Posterior vena cava (tissue), 2 donors: ENCODE data around the gene PRKCZ. TPM values are rescaled to one million over a fixed set of nuclear protein-coding genes. Genes with fewer than 3 reads are reported as not detected.

Experiments
- DNase-seq: peaks from one replicate; pipeline ENCODE4 v3.0.0-alpha.2; 2020; ENCODE audit warnings: low spot score
- intact Hi-C, 2 donors: fragments of 100-400 bp; cut with DNase I; formaldehyde crosslinking; loops; one replicate each; pipeline versions ENCODE4 v1.14.1 to v1.14.2; 2022 to 2023
- total RNA-seq, 2 donors: library from RNA; stranded (reverse); fragmentation: NEBNext Ultra II Directional; extraction: Animal tissue kit (Norgen Biotek cat#: 25700); gene quantifications; one replicate each; pipeline ENCODE4 v1.2.1, GENCODE V29; 2021
- donor health status: DM: yes; HTN: yes; CAD: no.
- donor health status: DM: yes; HTN: yes; CAD: no.

Gene PRKCZ
- total RNA-seq, 2 donors from 2014 or later, result 3.0 to 3.6 TPM

- no peak for DNase-seq
- intact Hi-C loops, result no loop called here
Measured at GRCh38 chr1:2203671-2204414, 153.6 kb downstream of the PRKCZ start.

DNA sequence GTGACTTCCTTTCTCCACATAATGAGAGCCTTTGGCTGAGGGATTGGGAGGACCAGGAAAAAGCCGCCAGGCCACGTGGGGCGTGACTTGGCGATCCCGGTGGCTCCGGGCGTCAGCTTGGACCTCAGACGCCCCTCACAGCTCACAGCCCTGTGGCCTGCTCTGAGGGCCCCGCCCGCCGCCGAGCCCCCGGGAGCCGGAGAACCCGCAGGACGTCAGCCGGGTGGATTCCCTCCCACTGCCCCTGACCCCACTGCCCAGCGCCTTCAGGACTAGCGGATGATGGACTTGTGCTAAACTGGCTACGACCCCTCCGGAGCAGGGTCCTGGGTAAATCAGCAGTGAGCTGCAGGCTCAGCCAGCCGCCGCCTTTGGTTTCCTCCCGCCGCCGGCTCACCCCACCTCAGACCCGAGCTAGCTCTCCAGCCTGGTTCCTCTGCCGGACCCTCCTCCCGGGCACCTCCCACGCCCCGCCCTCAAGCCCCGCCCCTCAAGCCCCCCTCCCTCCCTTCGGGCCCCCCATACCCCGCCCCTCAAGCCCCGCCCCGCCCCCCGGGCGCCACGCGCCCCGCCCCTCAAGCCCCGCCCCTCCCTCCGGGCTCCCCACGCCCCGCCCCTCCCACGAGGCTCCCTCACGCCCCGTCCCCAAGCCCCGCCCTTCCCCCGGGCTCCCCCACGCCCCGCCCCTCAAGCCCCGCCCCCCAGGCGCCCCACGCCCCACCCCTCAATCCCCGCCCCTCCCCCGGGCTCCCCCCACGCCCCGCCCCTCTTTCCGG is 154.4 kb downstream of the PRKCZ start:
- DNase-seq, result peak; percentile 96
- intact Hi-C loops, result loop anchor here in 1 of 2 donors (5.0 kb wide), 1 partner anchor 113 kb away; no protein-coding TSS in a partner anchor

DNA sequence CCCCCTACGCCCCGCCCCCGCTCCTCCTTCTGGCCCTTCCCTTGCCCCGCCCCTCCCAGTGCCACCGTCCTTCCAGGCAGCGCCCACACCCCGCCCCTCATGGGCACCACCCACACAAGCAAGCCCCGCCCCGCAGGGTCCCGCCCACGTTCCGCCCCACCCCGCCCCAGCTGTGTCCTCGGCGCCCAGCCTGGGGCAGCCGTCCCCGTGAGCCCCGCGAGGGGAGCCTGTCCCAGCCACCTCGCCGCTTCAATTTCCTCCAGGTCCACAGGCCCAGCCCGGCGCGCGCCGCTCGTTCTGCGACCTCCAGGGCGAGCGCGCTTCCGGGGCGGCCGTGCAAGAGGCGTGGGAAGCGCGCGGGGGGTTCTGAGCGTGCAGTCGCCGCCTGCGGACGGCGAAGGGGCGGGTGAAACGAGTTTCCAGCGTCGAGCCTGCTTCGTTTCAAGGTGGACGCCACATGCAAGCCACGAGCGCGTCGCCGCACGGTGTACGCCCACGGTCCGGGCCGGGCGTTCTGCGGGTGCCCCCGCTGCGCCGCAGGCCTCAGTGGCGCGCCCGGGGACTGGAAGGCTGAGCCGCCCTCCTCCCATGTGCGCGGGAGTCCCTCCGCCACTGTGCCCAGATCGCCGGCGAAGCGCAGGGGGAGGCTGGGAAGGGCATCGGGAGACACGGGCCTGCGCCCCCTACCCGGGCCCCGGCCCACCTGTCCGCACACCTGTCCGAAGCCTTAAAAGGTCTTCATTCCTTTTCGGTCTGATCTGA is 155.2 kb downstream of the PRKCZ start:
- intact Hi-C loops, result loop anchor here in 1 of 2 donors (5.0 kb wide), 1 partner anchor 112 kb away; no protein-coding TSS in a partner anchor

GRCh38 chr1:2206813-2207487 is 156.7 kb downstream of the PRKCZ start:
- peak; percentile 84 for DNase-seq
- intact Hi-C loops, result loop anchor here (1.0 to 5.0 kb wide), 2 partner anchors 21 to 110 kb away; no protein-coding TSS in a partner anchor

More for the DNA sequence above, 155.2 kb downstream of the PRKCZ start:
- DNase-seq, result peak; percentile 99

- peak; percentile 94 for DNase-seq
- intact Hi-C loops, result loop anchor here in 1 of 2 donors (5.0 kb wide), 1 partner anchor 109 kb away; no protein-coding TSS in a partner anchor
Measured at GRCh38 chr1:2208309-2209239, 158.4 kb downstream of the PRKCZ start.

GRCh38 chr1:2209400-2210083 is 159.3 kb downstream of the PRKCZ start:
- peak; percentile 80 for DNase-seq
- intact Hi-C loops, result loop anchor here in 1 of 2 donors (5.0 kb wide), 1 partner anchor 108 kb away; no protein-coding TSS in a partner anchor

- intact Hi-C loops, result no loop called here
- peak; percentile 75 for DNase-seq
Measured at GRCh38 chr1:2210084-2210653, 160.0 kb downstream of the PRKCZ start.

GRCh38 chr1:2210786-2211185 is 160.6 kb downstream of the PRKCZ start:
- peak; percentile 76 for DNase-seq
- intact Hi-C loops, result no loop called here

DNA sequence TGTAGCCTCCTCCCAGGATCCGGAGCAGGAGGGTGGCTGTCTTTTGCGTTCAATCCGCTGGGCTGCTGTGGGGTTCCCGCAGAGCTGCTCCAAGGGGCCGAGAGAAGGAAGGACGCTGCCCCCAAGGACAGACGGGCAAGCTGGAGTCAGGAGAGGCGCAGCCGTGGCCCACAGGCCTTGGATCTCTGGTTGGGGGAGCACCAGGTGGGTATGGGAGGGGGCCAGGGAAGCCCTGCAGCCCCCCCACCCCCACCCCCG is 162.0 kb downstream of the PRKCZ start:
- DNase-seq, result no peak
- intact Hi-C loops, result no loop called here

DNA sequence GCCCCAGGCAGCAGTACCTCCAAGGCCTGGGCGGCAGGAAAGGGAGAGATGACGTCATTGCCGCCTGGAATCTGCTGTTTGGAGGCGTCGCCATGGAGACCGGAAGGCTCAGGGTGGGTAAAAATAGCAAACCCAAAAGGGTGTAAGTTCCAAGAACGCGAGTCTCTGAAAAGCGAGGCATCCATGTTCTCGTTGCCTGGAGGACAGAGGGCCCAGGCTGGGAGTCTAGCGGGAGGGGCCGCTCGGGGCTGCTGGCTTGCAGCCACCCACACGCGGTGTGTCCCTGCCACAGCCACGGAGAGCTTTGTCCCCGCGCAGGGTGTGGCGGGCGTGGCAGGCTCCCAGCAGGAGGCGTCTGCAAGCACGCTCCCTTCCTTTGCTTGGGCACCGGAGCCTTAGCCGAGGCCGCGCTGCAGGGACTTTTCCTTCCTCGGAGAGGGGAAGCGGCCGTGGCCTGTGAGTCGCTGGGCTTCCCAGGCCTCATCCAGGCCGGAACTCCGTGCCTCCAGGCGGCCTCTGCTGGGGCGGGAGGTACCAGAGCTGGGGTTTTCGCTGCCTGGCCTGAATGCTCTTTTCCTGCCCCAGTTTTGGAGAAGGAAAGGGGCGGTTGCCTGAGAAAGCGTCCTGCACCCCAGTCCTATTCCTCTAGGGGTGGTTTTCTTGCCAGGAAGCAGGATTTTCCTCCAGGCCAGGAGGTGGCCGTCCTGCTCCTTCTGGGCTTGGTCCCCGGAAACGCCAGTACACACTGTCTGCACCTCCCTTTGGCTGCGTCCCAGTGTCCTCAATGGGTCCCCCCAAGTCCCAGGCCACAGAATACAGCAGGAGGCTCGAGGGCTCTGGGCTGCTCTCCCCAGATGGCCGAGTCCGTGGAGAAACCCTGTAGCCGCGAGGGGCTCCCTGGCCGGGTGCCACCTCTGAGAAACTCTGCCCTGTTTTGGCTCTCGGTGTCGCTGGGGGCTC is 162.6 kb downstream of the PRKCZ start:
- intact Hi-C loops, result no loop called here
- peak; percentile 97 for DNase-seq

DNA sequence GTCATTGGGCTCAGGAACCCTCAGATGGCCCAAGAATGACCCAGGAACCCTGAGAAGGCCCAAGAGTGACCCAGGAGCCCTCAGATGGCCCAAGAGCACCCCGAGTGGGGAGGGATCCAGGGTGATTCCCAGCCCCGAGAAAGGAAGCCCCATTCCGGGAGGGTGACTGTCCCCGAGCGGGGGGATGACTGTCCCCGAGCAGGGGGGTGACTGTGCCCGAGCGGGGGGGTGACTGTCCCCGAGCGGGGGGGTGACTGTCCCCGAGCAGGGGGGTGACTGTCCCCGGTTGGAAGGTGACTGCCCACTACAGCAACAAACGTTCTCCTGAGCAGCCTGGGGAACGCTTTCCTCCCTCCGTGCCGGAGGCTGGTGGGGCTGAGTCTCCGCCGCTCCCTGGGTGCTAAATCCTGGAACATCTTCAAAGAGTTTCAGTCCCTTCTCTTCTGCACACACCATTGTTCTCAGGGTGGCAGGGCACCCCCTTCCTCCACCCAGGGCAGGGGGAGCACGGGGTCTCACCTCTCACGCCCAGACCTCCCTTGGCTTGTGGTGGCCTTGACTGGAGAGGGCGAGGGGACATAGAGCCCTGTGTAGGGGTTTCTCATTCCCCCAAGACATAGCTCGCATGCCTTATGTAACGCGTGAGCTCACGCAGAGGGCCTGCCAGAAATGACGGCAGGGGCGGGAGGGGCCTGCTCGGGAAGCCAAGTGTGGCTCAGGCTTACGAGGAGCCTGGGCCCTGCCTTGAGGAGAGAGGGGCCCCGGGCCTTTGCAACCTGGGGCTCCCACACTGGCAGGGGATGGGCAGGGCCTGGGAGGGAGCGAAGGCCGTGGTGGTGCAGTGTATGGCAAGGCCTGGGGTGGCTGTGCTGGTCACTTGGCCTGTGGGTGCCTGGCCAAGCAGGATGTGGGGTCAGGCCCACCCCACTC is 163.6 kb downstream of the PRKCZ start:
- intact Hi-C loops, result no loop called here
- DNase-seq, result peak; percentile 96

GRCh38 chr1:2214541-2215241 is 164.5 kb downstream of the PRKCZ start:
- intact Hi-C loops, result no loop called here
- peak; percentile 87 for DNase-seq

DNA sequence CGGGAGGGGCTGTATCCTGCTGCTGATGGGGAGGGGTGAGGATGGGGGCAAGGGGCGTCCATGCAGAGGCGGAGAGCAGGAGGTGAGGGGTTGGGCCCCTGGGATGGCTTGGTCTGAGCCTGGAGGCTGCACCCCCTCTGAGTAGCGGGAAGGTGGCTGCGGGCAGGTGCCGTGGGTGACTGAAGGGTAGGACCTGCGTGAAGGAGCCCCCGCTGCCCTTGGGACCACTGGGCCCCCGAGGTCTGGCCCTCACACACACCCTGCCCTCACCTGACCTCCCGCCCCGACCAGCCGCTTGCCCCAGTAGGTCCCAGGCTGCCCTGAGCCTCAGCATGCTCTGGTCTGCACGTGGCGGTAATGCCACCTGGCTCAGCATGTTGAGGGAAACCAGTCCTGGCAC is 165.1 kb downstream of the PRKCZ start:
- peak; percentile 81 for DNase-seq
- intact Hi-C loops, result no loop called here

- DNase-seq, result peak; percentile 68
- intact Hi-C loops, result no loop called here
Measured at GRCh38 chr1:2215909-2216766, 165.9 kb downstream of the PRKCZ start.
